ENCODE measurements around the gene RGL1.

DNA sequence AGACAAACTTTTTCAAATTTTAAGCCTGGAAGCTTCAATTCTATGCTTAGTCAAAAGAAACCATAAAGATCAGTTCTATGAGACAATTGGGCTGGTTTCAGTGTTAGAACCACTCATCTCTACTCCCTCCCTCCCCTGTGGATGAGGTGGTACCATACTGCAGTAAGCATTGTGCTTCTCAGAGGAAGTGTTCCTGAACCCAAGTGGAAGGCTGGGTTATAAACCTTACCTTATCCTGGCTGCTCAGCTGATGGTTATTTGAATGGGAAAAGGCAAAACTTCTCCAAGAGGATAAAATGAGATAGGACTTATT, 34.1 kb upstream of the RGL1 start:
- TF ChIP-seq, protein P1, sequence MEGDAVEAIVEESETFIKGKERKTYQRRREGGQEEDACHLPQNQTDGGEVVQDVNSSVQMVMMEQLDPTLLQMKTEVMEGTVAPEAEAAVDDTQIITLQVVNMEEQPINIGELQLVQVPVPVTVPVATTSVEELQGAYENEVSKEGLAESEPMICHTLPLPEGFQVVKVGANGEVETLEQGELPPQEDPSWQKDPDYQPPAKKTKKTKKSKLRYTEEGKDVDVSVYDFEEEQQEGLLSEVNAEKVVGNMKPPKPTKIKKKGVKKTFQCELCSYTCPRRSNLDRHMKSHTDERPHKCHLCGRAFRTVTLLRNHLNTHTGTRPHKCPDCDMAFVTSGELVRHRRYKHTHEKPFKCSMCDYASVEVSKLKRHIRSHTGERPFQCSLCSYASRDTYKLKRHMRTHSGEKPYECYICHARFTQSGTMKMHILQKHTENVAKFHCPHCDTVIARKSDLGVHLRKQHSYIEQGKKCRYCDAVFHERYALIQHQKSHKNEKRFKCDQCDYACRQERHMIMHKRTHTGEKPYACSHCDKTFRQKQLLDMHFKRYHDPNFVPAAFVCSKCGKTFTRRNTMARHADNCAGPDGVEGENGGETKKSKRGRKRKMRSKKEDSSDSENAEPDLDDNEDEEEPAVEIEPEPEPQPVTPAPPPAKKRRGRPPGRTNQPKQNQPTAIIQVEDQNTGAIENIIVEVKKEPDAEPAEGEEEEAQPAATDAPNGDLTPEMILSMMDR (conservative IDR thresholded peaks at IDR 0.05; ENCODE audit: low read depth, low read length): no peak
- no peak for TF ChIP-seq EZH2 (IDR thresholded peaks at IDR 0.05; ENCODE audit: borderline replicate concordance, low read depth, low read length, poor library complexity, severe bottlenecking)

All from A673 (cell line).